ENCODE data around the gene PJVK. TPM values are rescaled to one million over a fixed set of nuclear protein-coding genes. Genes with fewer than 3 reads are reported as not detected.

PJVK gene
- total and polyA plus RNA-seq, 9 of the 15 experiments (the other 6 are each of a cell fraction or from before 2014, with no cell fraction given): 0.11 to 1.5 (median 0.73) TPM

DNA sequence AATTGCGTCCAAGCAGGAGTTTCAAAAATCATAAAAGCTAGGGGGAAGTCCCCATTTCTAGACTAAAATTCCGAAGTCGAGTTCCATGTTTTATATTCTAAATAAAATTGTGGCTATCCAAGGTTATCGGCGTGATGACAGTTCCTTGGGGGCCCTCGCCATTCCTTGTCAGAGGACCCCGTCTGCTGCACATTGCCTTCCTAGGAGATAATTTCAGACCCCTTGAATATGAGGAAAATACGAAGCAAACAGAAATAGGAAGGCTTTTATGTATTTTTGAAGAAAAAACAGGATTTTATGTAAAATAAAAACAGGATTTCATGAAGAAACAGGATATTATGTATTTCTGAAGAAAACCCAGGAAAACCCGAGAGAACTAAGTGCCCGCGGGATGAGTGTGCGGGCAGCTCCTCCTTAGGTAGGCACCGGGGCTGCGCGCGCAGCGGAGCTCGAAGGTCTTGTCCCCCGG lies 28.6 kb downstream of the PJVK start:
- H3K27ac ChIP-seq (ENCODE audit: extremely low read depth, low read depth, low read length): peak overlapping the region; percentile 63; the same call in 2 of the 3 replicates
- no peak for DNase-seq (ENCODE audit: extremely low read depth in 1 of 4, low spot score in 3 of 4)
- peak overlapping the region; percentile 98 for H2AFZ ChIP-seq (ENCODE audit: low read depth, low read length)
- peak overlapping the region; percentile 58 for H3K4me3 ChIP-seq
- peaks cover 23 to 29% of the 10 kb centered on the region in 2 experiments for H3K4me1 ChIP-seq (replicated peaks in 1 of 2; ENCODE audit: control insufficient read depth in 2 of 2, insufficient read depth in 2 of 2, low read length in 2 of 2)
- no peaks in the 10 kb centered on the region for H4K20me1 ChIP-seq (replicated peaks; ENCODE audit: control insufficient read depth, insufficient read depth, low read length)
- no TSS peak for BruUV-seq (replicated peaks)
- no peaks in the 10 kb centered on the region for H3K9me3 ChIP-seq (replicated peaks; ENCODE audit: control insufficient read depth, insufficient read depth, low read depth, low read length)
- FAIRE-seq: no peak
- H3K27me3 ChIP-seq (ENCODE audit: control insufficient read depth in 2 of 2, insufficient read depth in 2 of 2, low read length in 2 of 2): no peaks in the 10 kb centered on the region
- CTCF ChIA-PET (ENCODE audit: low intra/inter-chr PET ratio): no interaction called here
- no peaks in the 10 kb centered on the region for H3K9me1 ChIP-seq (ENCODE audit: control insufficient read depth, insufficient read depth, low read length)
- in situ Hi-C loops (cut with MboI): no loop called here
- intact Hi-C loops (cut with micrococcal nuclease): loop anchor here (1.0 to 10.0 kb wide), 8 partner anchors 28 to 1525 kb away; partner anchors contain the start of genes CWC22, PJVK, PRKRA and RBM45
- WGBS (ENCODE audit: insufficient coverage, low coverage, missing lambda C conversion rate): 15% methylated on average over 19 of the region's 19 CpGs
- H3K79me2 ChIP-seq (ENCODE audit: control insufficient read depth, insufficient read depth, low read length): peaks cover 53% of the 10 kb centered on the region
- peak overlapping the region; percentile 95 for H3K4me2 ChIP-seq (ENCODE audit: insufficient read depth, low read length)
- no peak for ATAC-seq
- POLR2A ChIA-PET: interaction anchor here (0.7 to 0.8 kb wide), 2 partner anchors 43 to 111 kb away, joined by 4 read pairs; no protein-coding TSS in a partner anchor
- no peaks in the 10 kb centered on the region for H3K36me3 ChIP-seq (ENCODE audit: control insufficient read depth, insufficient read depth, low read length)
- H3K9ac ChIP-seq (ENCODE audit: insufficient read depth in 1 of 2, low read depth in 2 of 2, low read length in 2 of 2): peak overlapping the region; percentile 62 to 94
- TF ChIP-seq PHB2 (IDR thresholded peaks at IDR 0.05; ENCODE audit: low read depth) (no peak), SNIP1 (IDR thresholded peaks at IDR 0.05; ENCODE audit: low read depth) (no peak), MYNN (IDR thresholded peaks at IDR 0.05) (peak; percentile 17; the same call in 1 of the 2 replicates), MYNN (CRISPR knock-in tag; IDR thresholded peaks at IDR 0.05) (no peak), LARP7 (IDR thresholded peaks at IDR 0.05) (no peak), XRCC5 (IDR thresholded peaks at IDR 0.05; ENCODE audit: low read depth, low read length) (no peak; the same call in 1 of the 2 replicates), FOXJ3 (CRISPR knock-in tag; IDR thresholded peaks at IDR 0.05) (no peak)
- TF ChIP-seq, protein P1, sequence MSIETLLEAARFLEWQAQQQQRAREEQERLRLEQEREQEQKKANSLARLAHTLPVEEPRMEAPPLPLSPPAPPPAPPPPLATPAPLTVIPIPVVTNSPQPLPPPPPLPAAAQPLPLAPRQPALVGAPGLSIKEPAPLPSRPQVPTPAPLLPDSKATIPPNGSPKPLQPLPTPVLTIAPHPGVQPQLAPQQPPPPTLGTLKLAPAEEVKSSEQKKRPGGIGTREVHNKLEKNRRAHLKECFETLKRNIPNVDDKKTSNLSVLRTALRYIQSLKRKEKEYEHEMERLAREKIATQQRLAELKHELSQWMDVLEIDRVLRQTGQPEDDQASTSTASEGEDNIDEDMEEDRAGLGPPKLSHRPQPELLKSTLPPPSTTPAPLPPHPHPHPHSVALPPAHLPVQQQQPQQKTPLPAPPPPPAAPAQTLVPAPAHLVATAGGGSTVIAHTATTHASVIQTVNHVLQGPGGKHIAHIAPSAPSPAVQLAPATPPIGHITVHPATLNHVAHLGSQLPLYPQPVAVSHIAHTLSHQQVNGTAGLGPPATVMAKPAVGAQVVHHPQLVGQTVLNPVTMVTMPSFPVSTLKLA (conservative IDR thresholded peaks at IDR 0.05): no peak
- TF ChIP-seq, protein P2, sequence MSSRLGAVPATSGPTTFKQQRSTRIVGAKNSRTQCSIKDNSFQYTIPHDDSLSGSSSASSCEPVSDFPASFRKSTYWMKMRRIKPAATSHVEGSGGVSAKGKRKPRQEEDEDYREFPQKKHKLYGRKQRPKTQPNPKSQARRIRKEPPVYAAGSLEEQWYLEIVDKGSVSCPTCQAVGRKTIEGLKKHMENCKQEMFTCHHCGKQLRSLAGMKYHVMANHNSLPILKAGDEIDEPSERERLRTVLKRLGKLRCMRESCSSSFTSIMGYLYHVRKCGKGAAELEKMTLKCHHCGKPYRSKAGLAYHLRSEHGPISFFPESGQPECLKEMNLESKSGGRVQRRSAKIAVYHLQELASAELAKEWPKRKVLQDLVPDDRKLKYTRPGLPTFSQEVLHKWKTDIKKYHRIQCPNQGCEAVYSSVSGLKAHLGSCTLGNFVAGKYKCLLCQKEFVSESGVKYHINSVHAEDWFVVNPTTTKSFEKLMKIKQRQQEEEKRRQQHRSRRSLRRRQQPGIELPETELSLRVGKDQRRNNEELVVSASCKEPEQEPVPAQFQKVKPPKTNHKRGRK (tag; IDR thresholded peaks at IDR 0.05): peak; percentile 57; the same call in 1 of the 2 replicates
- TF ChIP-seq, protein P3, sequence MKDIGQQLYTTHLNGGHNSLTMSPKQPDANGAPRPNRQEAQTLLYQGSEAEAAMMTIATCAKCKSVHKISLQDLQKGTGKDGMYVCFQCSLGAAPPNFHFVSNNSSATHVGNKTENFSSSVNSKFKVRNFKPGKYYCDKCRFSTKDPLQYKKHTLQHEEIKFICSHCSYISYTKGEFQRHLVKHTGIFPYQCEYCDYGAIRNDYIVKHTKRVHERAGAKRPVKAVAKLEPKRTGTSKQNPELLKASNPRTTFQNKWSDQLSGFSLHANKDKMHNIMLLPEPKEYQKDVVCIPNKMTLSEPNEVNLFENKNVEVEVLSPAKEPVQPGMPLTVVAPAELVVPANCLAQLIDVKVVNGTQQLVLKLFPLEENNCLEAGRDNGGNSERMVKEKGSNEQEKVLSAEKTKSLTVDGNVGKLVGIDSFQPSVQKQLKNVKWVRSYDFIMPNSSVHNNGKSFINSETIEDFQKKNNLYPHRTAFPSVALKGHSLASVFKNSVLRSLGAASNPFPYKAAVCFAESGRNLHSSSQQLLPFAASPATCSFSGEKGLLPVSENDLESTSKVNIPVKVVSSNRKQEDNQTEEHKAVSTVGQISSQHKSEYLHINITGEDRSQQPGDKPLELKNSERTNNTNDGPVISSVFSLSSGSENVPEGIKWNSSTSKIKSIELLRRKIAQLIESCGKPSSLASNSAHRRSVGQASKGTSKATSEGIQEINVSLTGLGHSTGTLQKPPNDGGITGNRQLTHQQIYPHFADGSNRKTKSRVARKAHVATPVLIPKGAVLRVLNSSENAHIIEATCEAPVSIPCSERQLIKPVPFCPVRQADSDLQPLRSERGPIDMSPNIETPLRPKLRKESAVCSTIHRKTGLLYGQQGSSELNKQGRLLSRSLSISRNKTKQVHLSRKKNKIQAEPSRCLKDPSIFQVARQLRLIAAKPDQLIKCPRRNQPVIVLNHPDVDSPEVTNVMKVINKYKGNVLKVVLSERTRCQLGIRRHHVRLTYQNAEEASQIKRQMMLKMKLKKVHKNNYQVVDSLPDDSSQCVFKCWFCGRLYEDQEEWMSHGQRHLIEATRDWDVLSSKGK (CRISPR knock-in tag; IDR thresholded peaks at IDR 0.05): no peak
- TF ChIP-seq, protein P4, sequence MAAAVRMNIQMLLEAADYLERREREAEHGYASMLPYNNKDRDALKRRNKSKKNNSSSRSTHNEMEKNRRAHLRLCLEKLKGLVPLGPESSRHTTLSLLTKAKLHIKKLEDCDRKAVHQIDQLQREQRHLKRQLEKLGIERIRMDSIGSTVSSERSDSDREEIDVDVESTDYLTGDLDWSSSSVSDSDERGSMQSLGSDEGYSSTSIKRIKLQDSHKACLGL (CRISPR knock-in tag; IDR thresholded peaks at IDR 0.05; ENCODE audit: borderline replicate concordance, poor library complexity, severe bottlenecking): no peak
- TF ChIP-seq, protein P5, sequence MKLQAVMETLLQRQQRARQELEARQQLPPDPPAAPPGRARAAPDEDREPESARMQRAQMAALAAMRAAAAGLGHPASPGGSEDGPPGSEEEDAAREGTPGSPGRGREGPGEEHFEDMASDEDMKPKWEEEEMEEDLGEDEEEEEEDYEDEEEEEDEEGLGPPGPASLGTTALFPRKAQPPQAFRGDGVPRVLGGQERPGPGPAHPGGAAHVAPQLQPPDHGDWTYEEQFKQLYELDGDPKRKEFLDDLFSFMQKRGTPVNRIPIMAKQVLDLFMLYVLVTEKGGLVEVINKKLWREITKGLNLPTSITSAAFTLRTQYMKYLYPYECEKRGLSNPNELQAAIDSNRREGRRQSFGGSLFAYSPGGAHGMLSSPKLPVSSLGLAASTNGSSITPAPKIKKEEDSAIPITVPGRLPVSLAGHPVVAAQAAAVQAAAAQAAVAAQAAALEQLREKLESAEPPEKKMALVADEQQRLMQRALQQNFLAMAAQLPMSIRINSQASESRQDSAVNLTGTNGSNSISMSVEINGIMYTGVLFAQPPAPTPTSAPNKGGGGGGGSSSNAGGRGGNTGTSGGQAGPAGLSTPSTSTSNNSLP (IDR thresholded peaks at IDR 0.05; ENCODE audit: borderline replicate concordance, low read depth, low read length): no peak
- TF ChIP-seq, protein P6, sequence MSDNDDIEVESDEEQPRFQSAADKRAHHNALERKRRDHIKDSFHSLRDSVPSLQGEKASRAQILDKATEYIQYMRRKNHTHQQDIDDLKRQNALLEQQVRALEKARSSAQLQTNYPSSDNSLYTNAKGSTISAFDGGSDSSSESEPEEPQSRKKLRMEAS (CRISPR knock-in tag; IDR thresholded peaks at IDR 0.05): no peak

Measured in K562 (cell line).